Esophagus mucosa (tissue), 1 donor: Measurements from ENCODE around the gene SRSF4. TPM values are rescaled to one million over a fixed set of nuclear protein-coding genes. Genes with fewer than 3 reads are reported as not detected.

Experiments
- ATAC-seq: fragments of 200-7000 bp; cut with Tn5 transposase; one replicate; pipeline ENCODE4 v1.9.1; 2020
- total RNA-seq: library from RNA; stranded (reverse); gene quantifications from one replicate; pipeline ENCODE4 v1.2.4, GENCODE V29; 2023
- donor health status: DM: yes; HTN: yes; CAD: no.

Gene SRSF4
- total RNA-seq, 1 donor from 2014 or later: 47.6 TPM

GRCh38 chr1:29200906-29201594 is 19.4 kb upstream of the SRSF4 start:
- ATAC-seq: no peak

DNA sequence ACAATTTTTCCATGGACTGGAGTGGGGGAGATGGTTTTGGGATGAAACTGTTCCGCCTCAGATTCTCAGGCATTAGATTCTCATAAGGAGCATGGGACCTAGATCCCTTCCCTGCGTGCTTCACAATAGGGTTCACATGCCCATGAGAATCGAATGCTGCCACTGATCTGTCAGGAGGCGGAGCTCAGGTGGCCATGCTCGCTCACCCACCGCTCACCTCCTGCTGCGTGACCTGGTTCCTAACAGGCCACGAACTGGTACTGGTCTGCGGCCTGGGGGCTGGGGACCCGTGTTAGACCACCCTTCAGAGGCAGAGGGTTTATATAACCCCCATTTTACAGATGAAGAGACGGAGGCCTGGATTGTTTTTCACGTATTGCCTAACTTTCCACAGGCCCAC is 16.3 kb upstream of the SRSF4 start:
- no peak for ATAC-seq

DNA sequence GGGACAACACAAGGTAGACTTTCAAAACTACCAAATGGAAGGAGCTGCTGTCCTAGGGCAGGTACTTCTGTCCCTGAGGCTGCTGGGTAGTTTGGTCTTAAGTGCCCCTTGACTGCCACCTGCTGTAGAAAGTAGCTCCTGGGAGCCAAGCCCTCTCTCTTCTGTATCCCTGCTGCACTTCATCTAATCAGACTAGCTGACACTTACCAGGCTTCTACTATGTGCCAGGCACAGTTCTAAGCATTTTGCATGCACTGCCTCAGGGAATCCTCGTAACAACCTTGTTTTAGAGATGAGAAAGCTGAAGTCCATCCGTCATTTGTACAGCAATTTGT is 15.9 kb upstream of the SRSF4 start:
- ATAC-seq: peak; percentile 70

DNA sequence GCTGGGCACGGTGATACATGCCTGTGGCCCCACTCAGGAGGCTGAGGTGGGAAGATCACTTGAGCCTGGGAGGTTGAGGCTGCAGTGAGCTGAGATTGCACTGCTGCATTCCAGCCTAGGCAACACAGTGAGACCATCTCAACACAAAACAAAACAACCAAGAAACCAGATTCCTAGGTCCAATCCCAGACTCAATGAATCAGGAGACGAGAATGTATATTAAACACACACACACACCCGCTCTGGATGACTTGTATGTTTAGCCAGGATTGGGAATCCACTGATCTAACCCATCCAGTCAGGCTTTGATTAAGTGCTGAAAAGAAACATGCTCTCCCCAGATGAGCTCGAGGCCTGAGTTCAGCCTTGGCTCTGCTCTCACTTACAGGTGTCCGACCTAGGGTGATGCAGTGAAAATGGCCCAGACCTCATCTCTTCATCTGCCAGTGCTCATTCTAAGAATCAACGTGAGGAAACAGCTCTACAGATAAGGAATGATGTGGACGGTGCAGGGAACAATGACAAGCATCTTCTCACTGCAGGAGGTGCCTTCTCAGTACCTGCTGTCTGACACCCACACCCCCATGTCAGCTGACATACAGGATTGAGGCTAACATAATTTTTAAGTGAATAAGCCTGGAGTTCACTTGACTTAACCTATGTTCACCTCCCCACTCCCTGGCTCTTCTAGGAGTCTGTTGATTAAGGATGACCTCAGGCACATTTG is 15.3 kb upstream of the SRSF4 start:
- ATAC-seq: no peak

- ATAC-seq: no peak
Observed at GRCh38 chr1:29195881-29196291, 14.2 kb upstream of the SRSF4 start.

DNA sequence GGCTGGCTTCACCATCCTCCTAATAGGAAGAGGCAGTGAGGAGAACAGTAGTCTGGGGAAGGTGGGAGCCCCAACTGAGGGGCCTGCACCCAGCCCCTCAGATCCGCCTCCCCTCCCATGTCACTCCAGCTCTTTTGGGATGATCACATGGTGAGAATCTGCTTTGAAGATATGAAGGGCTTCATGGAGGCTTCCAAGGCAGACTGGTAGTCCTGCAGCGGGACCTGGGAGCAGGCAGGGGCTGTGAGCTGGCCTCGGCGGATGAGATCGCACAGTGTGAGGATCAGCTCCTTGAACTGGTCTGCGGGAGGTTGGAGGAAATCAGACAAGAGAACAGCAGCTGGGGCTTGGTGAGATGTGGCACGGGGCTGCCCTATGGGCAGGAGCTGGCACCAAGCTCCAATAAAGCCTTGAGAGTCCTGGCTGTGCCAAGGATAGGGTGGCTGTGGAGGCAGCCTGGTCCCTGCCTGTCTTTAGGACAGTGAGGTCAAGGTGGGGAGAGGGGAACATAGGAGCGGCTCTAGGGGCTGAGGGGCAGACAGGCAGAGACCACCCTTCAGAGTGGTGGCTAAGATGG is 12.3 kb upstream of the SRSF4 start:
- no peak for ATAC-seq

- no peak for ATAC-seq
Observed at GRCh38 chr1:29190718-29191117, 9.0 kb upstream of the SRSF4 start.

GRCh38 chr1:29186707-29187106 is 5.0 kb upstream of the SRSF4 start:
- no peak for ATAC-seq

GRCh38 chr1:29186252-29186651 is 4.6 kb upstream of the SRSF4 start:
- no peak for ATAC-seq

DNA sequence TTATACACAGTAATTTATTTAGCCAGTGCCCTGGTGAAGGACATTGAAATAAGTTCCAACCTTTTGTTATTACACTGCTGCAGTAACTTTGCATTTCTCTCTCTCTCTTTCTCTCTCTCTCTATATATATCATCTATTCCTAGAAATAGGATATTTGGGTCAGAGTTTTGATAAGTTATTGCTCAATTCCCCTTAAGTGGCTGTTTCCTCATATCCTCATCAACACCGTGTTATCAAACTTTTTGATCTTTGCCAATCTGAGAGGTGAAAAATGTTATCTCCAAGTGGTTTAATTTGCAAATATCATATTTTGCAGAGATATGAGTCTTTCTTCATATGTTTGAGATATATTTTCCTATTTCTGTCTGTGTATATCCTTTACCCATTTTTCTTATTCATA is 1.6 kb upstream of the SRSF4 start:
- no peak for ATAC-seq

DNA sequence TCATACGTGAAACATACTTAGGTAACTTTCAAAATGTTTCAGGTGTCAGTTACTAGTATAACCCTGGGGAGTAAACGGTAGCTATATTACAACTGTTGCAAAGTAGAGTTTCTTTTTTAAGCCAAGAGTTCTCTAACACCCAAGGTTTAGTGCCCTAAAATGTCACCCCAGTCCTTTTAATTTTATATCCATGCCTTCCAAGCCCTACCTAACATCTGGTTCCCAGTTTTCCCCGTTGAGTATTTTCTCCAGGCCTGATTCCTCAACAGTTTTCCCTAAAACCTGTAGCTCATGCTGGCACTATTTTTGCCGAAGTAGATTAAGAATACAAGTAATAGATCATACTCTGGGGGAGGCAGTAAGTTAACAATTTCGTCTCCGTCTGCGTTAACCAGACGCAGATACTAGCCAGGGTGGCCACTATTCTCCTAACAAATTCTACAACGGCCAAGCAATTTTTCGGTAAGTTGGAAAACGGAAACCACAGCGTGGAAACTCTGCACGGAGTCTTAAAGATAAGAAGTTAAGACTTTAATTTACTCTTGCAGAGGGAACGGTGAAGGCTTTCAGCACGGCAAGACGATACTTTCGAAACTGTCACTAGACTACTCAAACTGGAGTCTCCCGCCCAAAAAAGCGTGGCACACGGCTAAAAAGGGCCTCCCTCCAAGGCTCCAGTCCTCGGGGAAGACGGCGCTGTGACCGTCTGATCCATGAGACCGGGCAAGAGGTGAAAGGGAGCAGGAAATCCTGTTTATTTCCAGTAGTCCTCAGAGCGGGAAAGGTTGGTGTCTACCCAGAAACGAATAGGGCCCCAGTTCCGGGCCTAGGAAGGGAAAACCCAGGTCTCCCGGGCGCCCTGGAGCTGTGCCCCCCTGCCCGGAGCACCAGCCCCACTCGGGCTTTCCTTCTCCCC is 945 bp downstream of the SRSF4 start:
- no peak for ATAC-seq

GRCh38 chr1:29179641-29180184 is 2.0 kb downstream of the SRSF4 start:
- no peak for ATAC-seq

DNA sequence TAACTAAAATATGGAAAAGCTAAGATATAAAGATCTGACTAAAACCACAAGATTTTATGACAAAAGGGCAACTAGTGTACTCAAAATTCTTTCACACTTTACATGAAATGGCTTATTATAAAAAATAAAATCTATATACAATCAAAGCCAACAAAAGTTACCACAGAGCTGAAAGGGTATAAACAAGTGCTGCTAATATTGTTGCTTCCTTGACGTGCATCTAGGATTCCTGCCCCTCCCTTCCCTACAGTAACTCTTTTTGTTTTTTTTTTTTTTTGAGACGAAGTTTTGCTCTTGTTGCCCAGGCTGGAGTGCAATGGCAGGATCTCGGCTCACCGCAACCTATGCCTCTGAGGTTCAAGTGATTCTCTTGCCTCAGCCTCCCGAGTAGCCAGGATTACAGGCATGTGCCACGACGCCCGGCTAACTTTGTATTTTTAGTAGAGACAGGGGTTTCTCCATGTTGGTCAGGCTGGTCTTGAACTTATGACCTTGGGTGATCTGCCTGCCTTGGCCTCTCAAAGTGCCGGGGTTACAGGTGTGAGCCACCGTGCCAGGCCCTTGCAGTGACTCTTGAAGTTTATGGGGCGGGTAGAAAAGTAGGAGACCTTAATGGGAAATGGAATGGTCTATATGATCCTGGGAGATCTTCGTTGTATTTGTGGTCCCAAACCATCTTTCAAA is 4.5 kb downstream of the SRSF4 start:
- ATAC-seq: no peak

DNA sequence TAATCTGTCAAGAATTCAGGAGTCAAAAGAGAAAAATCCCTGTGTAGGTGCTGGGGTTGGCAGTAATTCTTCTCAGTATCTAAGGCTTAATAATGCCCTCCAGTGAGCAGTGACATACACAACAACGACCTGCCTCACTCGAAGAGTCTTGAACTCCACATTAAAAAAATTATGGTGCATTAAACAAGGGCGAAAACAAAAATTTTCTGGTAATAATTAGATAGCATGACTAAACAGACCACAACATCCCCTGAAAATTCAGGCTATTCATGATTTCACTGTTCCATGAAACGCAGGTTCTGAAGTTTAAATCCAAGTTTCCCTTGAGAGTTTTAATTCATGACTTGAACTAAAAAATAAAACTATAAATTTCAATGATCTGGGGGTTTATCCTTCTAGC is 5.1 kb downstream of the SRSF4 start:
- no peak for ATAC-seq

DNA sequence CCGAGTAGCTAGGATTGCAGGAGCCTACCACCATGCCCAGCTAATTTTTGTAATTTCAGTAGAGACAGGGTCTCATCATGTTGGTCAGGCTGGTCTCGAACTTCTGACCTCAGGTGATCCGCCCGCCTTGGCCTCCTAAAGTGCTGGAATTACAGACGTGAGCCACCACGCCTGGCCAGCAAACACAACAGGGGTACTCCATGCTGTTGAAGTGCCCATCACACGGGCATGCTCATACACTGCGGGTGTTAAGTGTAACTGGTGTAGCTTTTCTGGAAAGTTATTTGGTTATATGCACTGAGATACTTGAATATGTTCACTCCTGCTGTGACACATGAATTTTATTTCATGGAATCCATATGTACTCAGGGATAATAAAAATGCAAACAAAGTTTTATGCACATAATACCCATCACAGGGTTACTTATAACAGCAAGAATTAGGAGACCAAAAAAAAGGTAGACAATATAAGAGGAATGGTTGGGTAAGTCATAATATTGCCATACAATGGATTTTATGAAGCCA is 9.2 kb downstream of the SRSF4 start:
- no peak for ATAC-seq

GRCh38 chr1:29171521-29171920 is 10.2 kb downstream of the SRSF4 start:
- ATAC-seq: no peak

DNA sequence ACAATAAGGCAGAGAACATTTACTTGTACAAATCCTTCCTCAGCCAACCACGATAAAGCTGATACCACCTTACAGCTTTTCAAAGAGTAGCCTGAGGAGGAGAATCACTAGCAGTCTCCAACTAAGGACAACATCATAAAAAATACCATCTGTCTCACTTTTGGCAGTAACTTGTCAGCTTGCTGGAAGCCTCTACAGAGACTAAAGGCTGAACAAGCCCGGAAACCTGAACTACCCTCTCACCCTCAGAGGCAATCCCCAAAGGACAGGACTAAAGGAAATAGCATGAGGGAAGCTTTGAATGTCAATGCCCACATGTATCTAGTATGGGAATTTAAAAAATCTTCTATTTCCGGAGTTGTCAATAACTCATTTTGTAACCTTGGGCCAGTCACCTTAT is 10.6 kb downstream of the SRSF4 start:
- no peak for ATAC-seq

- ATAC-seq: no peak
Observed at GRCh38 chr1:29169976-29170375, 11.7 kb downstream of the SRSF4 start.

DNA sequence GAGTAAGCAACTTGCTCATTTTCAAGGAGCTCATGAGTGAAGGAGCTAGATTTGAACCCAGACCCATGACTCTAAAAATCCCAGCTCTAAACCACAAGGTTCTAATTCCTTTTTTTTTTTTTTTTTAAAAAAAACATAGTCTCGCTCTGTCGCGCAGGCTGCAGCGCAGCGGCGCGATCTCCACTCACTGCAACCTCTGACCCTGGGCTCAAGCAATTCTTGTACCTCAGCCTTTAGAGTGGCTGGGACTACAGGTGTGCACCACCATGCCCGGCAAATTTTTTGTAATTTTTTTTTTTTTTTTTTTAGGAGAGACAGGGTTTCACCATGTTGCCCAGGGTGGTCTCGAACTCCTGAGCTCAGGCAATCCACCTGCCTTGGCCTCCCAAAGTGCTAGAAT is 13.8 kb downstream of the SRSF4 start:
- ATAC-seq: no peak

GRCh38 chr1:29166291-29166878 is 15.3 kb downstream of the SRSF4 start:
- ATAC-seq: no peak

- no peak for ATAC-seq
Observed at GRCh38 chr1:29164588-29164987, 17.1 kb downstream of the SRSF4 start.
